NCI-H146 treated with DMSO at 0.1 percent for 48 hours (cell line): ENCODE data around the gene ATF7.

Source experiments
- DNase-seq: peaks from one replicate; lab custom pipeline; 2025; ENCODE audit not compliant: unreplicated experiment; lab: John Stamatoyannopoulos, UW

The ATF7 gene

DNA sequence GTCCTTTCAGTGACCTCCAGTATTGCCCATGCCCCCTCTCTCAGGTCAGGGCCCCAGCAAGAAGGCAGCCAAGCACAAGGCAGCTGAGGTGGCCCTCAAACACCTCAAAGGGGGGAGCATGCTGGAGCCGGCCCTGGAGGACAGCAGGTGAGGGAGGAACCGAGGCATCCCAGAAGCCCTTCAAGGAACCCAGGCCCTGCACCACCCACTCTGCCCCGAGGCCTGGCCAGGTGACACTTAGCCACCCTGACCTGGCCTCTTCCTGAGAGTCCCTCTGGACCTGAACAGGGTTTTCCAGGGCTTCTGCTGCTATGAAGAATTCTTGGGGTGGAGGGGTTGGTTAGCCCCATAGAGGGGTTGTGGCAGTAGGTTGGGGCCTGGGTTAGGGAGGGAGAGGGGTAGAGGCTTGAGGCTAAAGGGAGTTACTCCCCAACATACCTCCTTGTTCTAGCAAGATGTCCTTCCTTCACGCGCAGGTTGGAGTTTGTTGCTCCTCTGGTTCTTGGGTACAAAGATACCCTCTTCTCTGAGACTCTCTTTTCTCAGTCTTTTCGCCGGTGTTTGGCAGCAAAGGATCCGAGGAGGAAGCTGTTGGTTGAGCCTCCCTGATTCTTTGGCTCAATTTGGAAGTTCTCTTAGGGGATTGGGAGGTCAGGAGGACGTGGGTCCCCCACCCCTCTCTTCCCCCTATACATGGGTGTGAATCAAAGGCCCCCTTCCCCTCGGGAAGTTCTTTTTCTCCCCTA lies 123.0 kb downstream of the ATF7 start:
- no peak for DNase-seq

GRCh38 chr12:53502331-53502730 lies 123.9 kb downstream of the ATF7 start:
- no peak for DNase-seq

DNA sequence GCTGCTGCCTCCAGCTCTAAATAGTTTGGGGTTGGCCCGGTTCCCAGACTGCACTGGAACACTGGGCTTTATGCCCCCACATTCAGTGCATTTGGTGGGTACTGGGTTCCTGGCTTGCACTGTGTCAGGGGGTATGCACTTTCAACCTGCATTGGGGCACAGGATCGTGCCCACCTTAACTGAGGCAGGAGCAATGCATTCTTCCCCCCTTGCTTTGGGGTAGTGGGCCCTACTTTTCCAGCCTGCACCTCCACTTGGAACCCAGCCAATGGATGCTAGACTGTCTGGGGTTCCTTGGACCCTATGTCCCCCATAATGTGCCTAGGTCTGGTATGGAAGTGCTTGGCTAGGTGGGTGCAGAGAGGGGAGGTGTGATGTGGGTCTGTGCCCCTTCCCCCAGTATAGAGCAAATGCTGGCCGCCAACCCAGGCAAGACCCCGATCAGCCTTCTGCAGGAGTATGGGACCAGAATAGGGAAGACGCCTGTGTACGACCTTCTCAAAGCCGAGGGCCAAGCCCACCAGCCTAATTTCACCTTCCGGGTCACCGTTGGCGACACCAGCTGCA lies 124.5 kb downstream of the ATF7 start:
- no peak for DNase-seq

GRCh38 chr12:53500776-53501614 lies 125.2 kb downstream of the ATF7 start, which contains the start of gene TARBP2:
TARBP2 (plus strand) TSS chr12:53501283; CDS start chr12:53501409, 126 bp downstream.
- peak; percentile 99 for DNase-seq

GRCh38 chr12:53500142-53500775 lies 125.9 kb downstream of the ATF7 start:
- DNase-seq, result no peak

- DNase-seq, result peak; percentile 34
Observed at GRCh38 chr12:53499266-53500141, 126.7 kb downstream of the ATF7 start, which contains the start of gene MAP3K12. MAP3K12 (minus strand) TSS chr12:53499458; CDS start chr12:53487391, 12,067 bp downstream.

DNA sequence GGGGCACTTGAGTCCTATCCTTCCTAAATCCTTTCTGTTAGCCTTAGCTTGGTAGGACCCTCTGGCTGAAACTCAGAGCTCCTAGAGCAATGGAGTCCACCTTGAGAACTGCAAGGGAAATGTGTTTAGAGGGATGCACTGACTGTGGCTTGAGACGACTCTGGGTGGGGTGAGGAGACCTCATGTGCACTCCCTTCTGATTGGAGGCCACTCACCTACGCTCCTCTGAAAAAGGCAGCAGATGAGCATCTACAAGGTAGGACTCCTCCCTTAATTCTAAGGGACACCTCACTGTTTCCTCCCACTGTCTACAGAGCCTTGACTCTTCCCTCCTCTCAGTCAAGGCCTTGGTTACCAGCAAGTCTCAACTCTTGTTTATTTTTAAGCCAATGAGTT lies 127.9 kb downstream of the ATF7 start:
- no peak for DNase-seq

DNA sequence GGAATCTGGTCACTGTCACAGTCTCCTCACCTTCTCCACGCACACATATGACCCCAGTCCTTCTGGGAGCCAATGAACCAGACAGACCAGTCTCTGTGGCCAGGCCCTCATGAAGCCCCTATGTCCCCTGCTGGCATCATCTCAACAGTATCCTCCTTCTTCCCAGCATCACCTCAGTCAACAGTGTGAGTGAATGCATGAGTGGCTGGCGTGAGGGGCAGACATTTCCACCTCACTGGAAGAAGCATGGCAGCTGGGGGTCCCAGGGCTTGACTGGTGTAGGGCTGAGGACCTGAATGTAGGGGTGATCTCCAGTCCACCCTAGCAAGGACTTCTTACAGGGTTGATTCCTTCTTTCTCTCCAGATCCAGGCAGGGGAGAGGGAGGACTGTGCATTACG lies 128.7 kb downstream of the ATF7 start:
- no peak for DNase-seq

- DNase-seq, result no peak
Observed at GRCh38 chr12:53496752-53497032, 129.5 kb downstream of the ATF7 start.

DNA sequence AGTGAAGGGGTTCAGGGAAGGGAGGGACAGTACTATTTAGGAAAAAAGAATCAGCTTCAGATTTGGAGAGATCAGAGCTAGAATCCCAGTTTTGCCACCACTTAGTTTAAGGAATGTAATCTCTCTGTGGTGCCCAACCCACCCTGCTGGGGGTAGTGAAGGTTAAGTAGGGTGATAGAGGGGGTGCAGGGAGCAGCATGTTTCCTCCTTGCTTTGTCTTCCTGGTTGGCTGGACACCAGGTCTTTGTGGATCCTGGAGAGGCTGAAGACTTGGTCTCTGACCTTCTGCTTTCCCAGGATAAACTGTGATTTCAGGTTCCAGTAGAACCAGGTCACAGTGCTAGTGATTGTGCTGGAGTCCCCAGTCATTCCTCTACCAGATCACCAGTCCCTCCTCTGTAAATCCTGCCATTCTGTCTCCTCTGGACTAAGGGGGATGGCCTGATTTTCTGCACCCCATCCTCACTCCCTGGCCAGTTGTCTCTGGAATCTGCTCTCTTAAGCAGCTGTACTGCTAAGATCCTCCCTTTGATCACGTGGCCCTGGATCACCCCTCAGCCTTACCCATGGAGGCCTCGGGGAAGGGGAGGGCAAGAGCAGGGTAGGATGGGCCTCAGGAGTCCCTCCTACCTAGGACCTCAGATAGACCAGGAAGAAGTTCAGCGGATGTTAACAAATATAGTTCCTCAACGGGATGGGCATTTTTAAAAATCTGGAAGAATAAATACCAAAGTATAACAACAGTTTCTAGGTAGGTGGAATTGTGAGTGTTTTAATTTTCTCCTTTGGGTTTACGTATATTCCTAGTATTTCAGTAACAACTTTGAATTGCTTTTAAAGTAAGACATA lies 130.1 kb downstream of the ATF7 start:
- no peak for DNase-seq

- DNase-seq, result no peak
Observed at GRCh38 chr12:53493610-53494391, 132.4 kb downstream of the ATF7 start.

- peak; percentile 85 for DNase-seq
Observed at GRCh38 chr12:53492830-53493609, 133.2 kb downstream of the ATF7 start.

DNA sequence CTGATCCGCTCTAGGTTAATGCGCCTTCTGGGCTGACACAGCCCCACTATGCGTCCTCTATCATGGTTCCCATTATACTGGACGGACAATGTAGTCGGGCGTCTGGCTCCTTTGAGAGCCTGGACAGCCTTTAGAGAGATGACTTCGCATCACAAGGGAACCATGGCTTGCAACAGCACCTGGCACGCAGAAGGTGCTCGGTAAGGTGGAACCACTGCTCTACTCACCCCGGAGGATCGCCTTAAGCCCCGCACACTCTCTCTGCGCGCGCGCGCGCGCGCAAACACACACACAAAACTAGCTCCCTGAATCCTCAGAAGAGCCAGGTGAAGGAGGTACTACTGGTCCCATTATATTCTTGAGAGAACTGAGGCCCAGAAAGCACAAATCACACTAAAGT lies 134.0 kb downstream of the ATF7 start:
- no peak for DNase-seq

- no peak for DNase-seq
Observed at GRCh38 chr12:53489242-53489864, 136.8 kb downstream of the ATF7 start.

DNA sequence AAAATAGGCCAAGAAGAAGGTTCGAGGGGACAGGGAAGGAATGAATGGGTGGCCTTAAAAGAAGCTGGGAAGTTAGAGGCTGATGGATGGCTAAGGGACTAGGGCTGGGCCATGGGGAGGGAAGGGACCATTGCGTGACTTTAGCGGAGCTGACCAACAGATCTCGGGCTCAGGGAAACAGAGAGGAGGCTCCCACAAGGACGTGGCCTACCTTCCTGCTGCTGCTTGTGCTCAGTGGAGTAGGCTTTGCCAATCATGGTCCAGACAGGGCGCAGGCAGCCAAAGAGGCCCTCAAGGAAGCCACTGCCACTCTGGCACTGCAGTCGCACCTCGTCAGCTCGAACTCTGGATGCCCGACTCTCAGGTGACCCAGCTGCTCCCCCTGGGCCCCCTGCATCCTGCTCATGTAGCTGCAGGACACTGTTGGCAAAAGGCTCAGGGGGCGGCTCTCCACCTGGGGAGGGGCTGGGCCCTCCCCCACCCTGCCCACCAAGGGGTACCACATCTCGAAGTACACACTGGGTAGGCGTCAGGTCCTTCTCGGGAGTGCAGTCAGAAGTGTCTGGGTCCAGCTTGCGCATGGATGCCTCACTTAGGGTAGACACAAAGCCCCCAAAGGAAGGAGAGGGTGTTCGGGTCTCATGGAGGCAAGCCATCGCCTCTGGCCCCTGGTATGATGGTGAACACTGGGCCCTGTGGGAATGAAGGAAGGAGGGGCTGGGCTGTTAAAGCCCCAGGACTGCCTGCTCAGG lies 139.3 kb downstream of the ATF7 start:
- DNase-seq, result no peak

- DNase-seq, result no peak
Observed at GRCh38 chr12:53485955-53486735, 140.0 kb downstream of the ATF7 start.
